ENCODE results near the gene MYH9. TPM values are rescaled to one million over a fixed set of nuclear protein-coding genes. Genes with fewer than 3 reads are reported as not detected.

Gene MYH9
- total and polyA plus RNA-seq, 2 donors (not counting 1 experiment from before 2014, with no cell fraction given) = 108 to 554 TPM

- Histone ChIP-seq H2AFZ (ENCODE audit: insufficient read depth, low read depth, low read length, poor library complexity, severe bottlenecking) (peak overlapping the region; percentile 40), H3K36me3 (replicated peaks in 1 of 2; ENCODE audit: control extremely low read depth in 1 of 2, control insufficient read depth in 1 of 2, extremely low read depth in 1 of 2, insufficient read depth in 2 of 2, low read length in 1 of 2) (peaks cover 4 to 35% of the 10 kb centered on the region in 2 experiments), H4K20me1 (ENCODE audit: control insufficient read depth, insufficient read depth, low read length, poor library complexity, severe bottlenecking) (peaks cover 46% of the 10 kb centered on the region), H3K79me2 (ENCODE audit: control insufficient read depth, insufficient read depth, low read length) (peaks cover 100% of the 10 kb centered on the region), H3K27me3 (replicated peaks in 1 of 4; ENCODE audit: control extremely low read depth in 1 of 4, control insufficient read depth in 3 of 4, insufficient read depth in 4 of 4, low read length in 3 of 4) (no peaks in the 10 kb centered on the region), H3K4me1 (ENCODE audit: control insufficient read depth in 2 of 2, insufficient read depth in 2 of 2, low read length in 2 of 2) (peaks cover 98 to 99% of the 10 kb centered on the region in 2 donors), H3K27ac (ENCODE audit: low read length in 2 of 2) (peak overlapping the region; percentile 88 to 90), H3K9me3 (ENCODE audit: control extremely low read depth in 1 of 3, control insufficient read depth in 2 of 3, insufficient read depth in 1 of 3, low read length in 2 of 3) (no peaks in the 10 kb centered on the region), H3K9ac (ENCODE audit: low read length) (peak overlapping the region; percentile 51), H3K4me2 (replicated peaks; ENCODE audit: low read depth, low read length, poor library complexity, severe bottlenecking) (peak overlapping the region; percentile 76), H3K4me3 (ENCODE audit: control extremely low read depth in 1 of 5, extremely low read depth in 1 of 5, insufficient read depth in 1 of 5, low read depth in 2 of 5, low read length in 4 of 5) (peak overlapping the region in 4 of 5 experiments; percentile 7 to 59 (median 38))
- Mint-ChIP-seq H3K27ac (peak overlapping the region; percentile 88), H3K4me3 (peak overlapping the region; percentile 70), H3K9me3 (ENCODE audit: insufficient read depth) (no peaks in the 10 kb centered on the region), H3K27me3 (no peaks in the 10 kb centered on the region), H3K4me1 (peaks cover 86% of the 10 kb centered on the region)
- DNase-seq (peak; percentile 71), ATAC-seq (ENCODE audit: low read depth) (peak; percentile 71)
- ChIA-PET POLR2A (interaction anchor here (0.6 to 2.0 kb wide), 12 partner anchors 10 to 105 kb away, joined by 3 to 14 read pairs (median 6); partner anchors contain the start of genes MYH9 and TXN2), CTCF (interaction anchor here (0.6 to 5.7 kb wide), 17 partner anchors 8 to 949 kb away, joined by 3 to 33 read pairs (median 3); partner anchors contain the start of gene MYH9)
- TF ChIP-seq EZH2 (IDR thresholded peaks at IDR 0.05; ENCODE audit: borderline replicate concordance, insufficient read depth, low read depth, low read length, poor library complexity, severe bottlenecking) (no peak), CTCF (IDR thresholded peaks at IDR 0.05) (no peak)
- 18% methylated on average over 12 of the region's 14 CpGs for WGBS (ENCODE audit: insufficient coverage)
- intact Hi-C loops (cut with micrococcal nuclease) = loop anchor here (1.0 to 2.0 kb wide), 2 partner anchors 8 to 18 kb away; no protein-coding TSS in a partner anchor
Observed at GRCh38 chr22:36377022-36377631, 10.6 kb downstream of the MYH9 start.

DNA sequence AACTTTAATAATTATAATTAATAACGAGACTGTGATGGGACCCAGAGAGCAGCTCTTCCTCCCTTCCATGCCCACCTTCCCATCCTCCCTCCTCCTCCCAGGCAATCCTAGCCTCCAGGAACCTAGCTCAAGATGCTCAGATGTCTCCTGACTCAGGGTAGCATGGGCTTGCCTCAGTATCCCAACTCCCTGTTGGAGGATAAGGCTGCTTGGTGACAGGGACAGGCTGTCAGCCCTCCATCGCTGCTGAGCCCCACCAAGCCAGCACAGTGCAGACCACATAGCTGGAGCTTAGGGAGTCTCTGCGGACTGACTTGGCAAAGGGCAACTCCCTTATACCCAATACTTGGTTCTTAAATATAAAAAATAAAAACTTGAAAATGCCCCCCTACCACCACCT lies 11.5 kb downstream of the MYH9 start:
- H3K4me3 ChIP-seq (ENCODE audit: control extremely low read depth in 1 of 5, extremely low read depth in 1 of 5, insufficient read depth in 1 of 5, low read depth in 2 of 5, low read length in 4 of 5) = peak overlapping the region in 1 of 5 experiments; percentile 59
- TF ChIP-seq EZH2 (IDR thresholded peaks at IDR 0.05; ENCODE audit: borderline replicate concordance, insufficient read depth, low read depth, low read length, poor library complexity, severe bottlenecking) = no peak
- no peak for TF ChIP-seq CTCF (IDR thresholded peaks at IDR 0.05)
- H3K4me2 ChIP-seq (replicated peaks; ENCODE audit: low read depth, low read length, poor library complexity, severe bottlenecking) = peak overlapping the region; percentile 76
- H3K27me3 ChIP-seq (replicated peaks in 1 of 4; ENCODE audit: control extremely low read depth in 1 of 4, control insufficient read depth in 3 of 4, insufficient read depth in 4 of 4, low read length in 3 of 4) = no peaks in the 10 kb centered on the region
- H3K4me1 Mint-ChIP-seq = peaks cover 87% of the 10 kb centered on the region
- DNase-seq (no peak), ATAC-seq (ENCODE audit: low read depth) (no peak)
- peak overlapping the region; percentile 88 for H3K27ac Mint-ChIP-seq
- no peaks in the 10 kb centered on the region for H3K9me3 Mint-ChIP-seq (ENCODE audit: insufficient read depth)
- H2AFZ ChIP-seq (ENCODE audit: insufficient read depth, low read depth, low read length, poor library complexity, severe bottlenecking) = no peak overlapping the region
- ChIA-PET POLR2A (interaction anchor here (0.6 to 2.0 kb wide), 8 partner anchors 11 to 1185 kb away, joined by 3 to 13 read pairs (median 5); partner anchors contain the start of gene MYH9), CTCF (interaction anchor here (0.6 to 5.7 kb wide), 8 partner anchors 7 to 111 kb away, joined by 3 to 33 read pairs (median 4); partner anchors contain the start of gene MYH9)
- H3K79me2 ChIP-seq (ENCODE audit: control insufficient read depth, insufficient read depth, low read length) = peaks cover 100% of the 10 kb centered on the region
- no CpG with 5 or more reads among the region's 3 CpGs for WGBS (ENCODE audit: insufficient coverage)
- peak overlapping the region; percentile 70 for H3K4me3 Mint-ChIP-seq
- H3K9ac ChIP-seq (ENCODE audit: low read length) = peak overlapping the region; percentile 51
- peaks cover 99 to 100% of the 10 kb centered on the region in 2 donors for H3K4me1 ChIP-seq (ENCODE audit: control insufficient read depth in 2 of 2, insufficient read depth in 2 of 2, low read length in 2 of 2)
- H3K27ac ChIP-seq (ENCODE audit: low read length in 2 of 2) = peak overlapping the region; percentile 88 to 90
- no peaks in the 10 kb centered on the region for H3K9me3 ChIP-seq (ENCODE audit: control extremely low read depth in 1 of 3, control insufficient read depth in 2 of 3, insufficient read depth in 1 of 3, low read length in 2 of 3)
- peaks cover 49% of the 10 kb centered on the region for H4K20me1 ChIP-seq (ENCODE audit: control insufficient read depth, insufficient read depth, low read length, poor library complexity, severe bottlenecking)
- intact Hi-C loops (cut with micrococcal nuclease) = loop anchor here (2.0 kb wide), 1 partner anchor 17 kb away; no protein-coding TSS in a partner anchor
- H3K36me3 ChIP-seq (replicated peaks in 1 of 2; ENCODE audit: control extremely low read depth in 1 of 2, control insufficient read depth in 1 of 2, extremely low read depth in 1 of 2, insufficient read depth in 2 of 2, low read length in 1 of 2) = peaks cover 2 to 29% of the 10 kb centered on the region in 2 experiments
- no peaks in the 10 kb centered on the region for H3K27me3 Mint-ChIP-seq
